SH-SY5Y (cell line): ENCODE results near the gene RNF214.

Source experiments
- GATA2 ChIP-seq: IDR thresholded peaks from 2 replicates; pipeline ENCODE4 v1.6.1; 2011; ENCODE audit warnings: mild to moderate bottlenecking, low read depth, low read length
- GATA3 ChIP-seq: IDR thresholded peaks from 2 replicates; pipeline ENCODE4 v1.6.1; 2011; ENCODE audit warnings: low read depth, mild to moderate bottlenecking, low read length, moderate library complexity

The RNF214 gene

GRCh38 chr11:117327567-117328374 lies 95.3 kb downstream of the RNF214 start, which contains the start of gene CEP164:
TSS of gene CEP164 (plus strand) at chr11:117327854. CDS start at chr11:117338587, 10,733 bp downstream.
- TF ChIP-seq GATA3 (no peak), GATA2 (no peak; the same call in 1 of the 2 replicates)

GRCh38 chr11:117328375-117329010 lies 96.0 kb downstream of the RNF214 start:
- TF ChIP-seq GATA2 (peak; percentile 57; the same call in 1 of the 2 replicates), GATA3 (no peak)

GRCh38 chr11:117332843-117333242 lies 100.4 kb downstream of the RNF214 start:
- TF ChIP-seq GATA2 (no peak), GATA3 (no peak)

- TF ChIP-seq GATA2 (no peak), GATA3 (no peak)
Measured at GRCh38 chr11:117333917-117334316, 101.4 kb downstream of the RNF214 start.

- TF ChIP-seq GATA3 (no peak), GATA2 (no peak)
Measured at GRCh38 chr11:117334896-117335295, 102.4 kb downstream of the RNF214 start.

- TF ChIP-seq GATA2 (no peak), GATA3 (no peak)
Measured at GRCh38 chr11:117335399-117335798, 102.9 kb downstream of the RNF214 start.
